Measurements from ENCODE around the gene MAP2. TPM values are rescaled to one million over a fixed set of nuclear protein-coding genes. Genes with fewer than 3 reads are reported as not detected.

MAP2 gene
- total and polyA plus RNA-seq, 2 donors (not counting 3 experiments of a cell fraction or from before 2014, with no cell fraction given): 19.4 to 46.1 TPM

- Histone ChIP-seq H4K20me1 (replicated peaks; ENCODE audit: control insufficient read depth, extremely low read depth, insufficient read depth, low read length) (no peaks in the 10 kb centered on the region), H2AFZ (ENCODE audit: low read depth, low read length) (no peak overlapping the region), H3K4me3 (replicated peaks in 1 of 3; ENCODE audit: insufficient read depth in 1 of 3, low read depth in 1 of 3, low read length in 3 of 3) (no peak overlapping the region), H3K9me3 (replicated peaks; ENCODE audit: control insufficient read depth, insufficient read depth, low read length) (no peaks in the 10 kb centered on the region), H3K9ac (replicated peaks; ENCODE audit: extremely low read depth, insufficient read depth, low read length) (no peak overlapping the region), H3K79me2 (ENCODE audit: control insufficient read depth, insufficient read depth, low read length) (no peaks in the 10 kb centered on the region), H3K27ac (ENCODE audit: insufficient read depth, low read depth, low read length) (no peak overlapping the region), H3K9me1 (replicated peaks; ENCODE audit: control insufficient read depth, extremely low read depth, insufficient read depth, low read length) (no peaks in the 10 kb centered on the region), H3K27me3 (ENCODE audit: control insufficient read depth in 2 of 2, insufficient read depth in 2 of 2, low read length in 2 of 2) (no peaks in the 10 kb centered on the region), H3K4me1 (ENCODE audit: control insufficient read depth, extremely low read depth, insufficient read depth, low read length) (peaks cover 6% of the 10 kb centered on the region), H3K36me3 (ENCODE audit: control insufficient read depth in 2 of 2, extremely low read depth in 1 of 2, insufficient read depth in 2 of 2, low read length in 2 of 2) (no peaks in the 10 kb centered on the region), H3K4me2 (ENCODE audit: insufficient read depth, low read length) (no peak overlapping the region)
- TF ChIP-seq POLR2AphosphoS5 (IDR thresholded peaks at IDR 0.05; ENCODE audit: insufficient read depth, low read depth, low read length) (no peak), MAX (IDR thresholded peaks at IDR 0.05; ENCODE audit: insufficient read depth, insufficient read length) (no peak), GATA2 (IDR thresholded peaks at IDR 0.05; ENCODE audit: insufficient read depth, insufficient read length, low read depth, low read length) (no peak), EZH2 (IDR thresholded peaks at IDR 0.05; ENCODE audit: borderline replicate concordance, low read depth, low read length, severe bottlenecking) (no peak), FOS (IDR thresholded peaks at IDR 0.05; ENCODE audit: borderline replicate concordance, insufficient read depth, low read length) (no peak), MYC (IDR thresholded peaks at IDR 0.05; ENCODE audit: low read depth, low read length) (no peak), CTCF (IDR thresholded peaks at IDR 0.05; ENCODE audit: extremely low read depth in 1 of 2, insufficient read depth in 1 of 2, low read depth in 1 of 2, low read length in 2 of 2) (no peak), POLR2A (IDR thresholded peaks at IDR 0.05; ENCODE audit: low read depth, low read length) (no peak), JUN (IDR thresholded peaks at IDR 0.05; ENCODE audit: borderline replicate concordance, insufficient read depth, insufficient read length, low read depth) (no peak)
- intact Hi-C loops (cut with micrococcal nuclease) (loop anchor here (1.0 kb wide), 1 partner anchor 18 kb away; no protein-coding TSS in a partner anchor), dilution Hi-C loops (cut with MboI; ENCODE audit: extremely low pct_ligation_motif_present, low sequenced_read_pairs) (no loop called here)
- FAIRE-seq: no peak
- CTCF ChIA-PET: no interaction called here
- DNase-seq (ENCODE audit: low read depth, low spot score): no peak
- no TSS peak for BruUV-seq (replicated peaks)
- POLR2A ChIA-PET: no interaction called here
These were observed 191.0 kb downstream of the MAP2 start for GRCh38 chr2:209614690-209615369.

All from endothelial cell of umbilical vein (primary cell).